Activated CD8-positive, alpha-beta memory T cell treated with anti-CD3 and anti-CD28 coated beads, Interleukin-2, amount 50 U/mL, for 24 hours (primary cell): ENCODE data around the gene HNRNPA1.
A peak's percentile ranks its signal among the peaks of the same experiment; 100 is the strongest.
"Not testable (repeated sequence)": the region's sequence is repeated elsewhere in the genome, so short reads cannot be mapped to it uniquely, and the experiment has no call there.

Experiments used
- DNase-seq: peaks from one replicate; pipeline ENCODE4 v3.0.0-alpha.2; 2020; ENCODE audit errors: extremely low read depth

HNRNPA1 gene

GRCh38 chr12:54276368-54276767 lies 4.2 kb upstream of the HNRNPA1 start:
- no peak for DNase-seq

GRCh38 chr12:54277823-54278276 lies 2.7 kb upstream of the HNRNPA1 start:
- DNase-seq = no peak

DNA sequence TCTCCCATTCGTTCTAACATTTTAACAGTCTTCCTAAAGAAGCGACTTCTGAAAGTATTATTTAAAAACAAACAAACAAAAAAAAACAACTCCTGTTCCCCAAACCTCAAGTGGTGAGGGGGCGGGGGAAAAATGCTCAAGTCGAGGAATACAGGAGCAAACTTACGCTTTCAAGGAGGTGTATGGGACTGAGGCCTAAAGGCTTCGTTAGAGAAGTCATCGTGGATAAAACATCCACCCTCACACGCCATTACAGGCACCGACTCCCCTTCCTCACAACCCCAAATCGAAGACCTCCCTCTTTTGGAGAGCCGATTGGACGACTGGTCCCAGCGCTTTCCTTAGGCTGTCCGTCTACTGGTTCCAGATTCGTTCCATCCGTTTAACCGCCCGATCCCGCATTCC lies 1.3 kb upstream of the HNRNPA1 start:
- DNase-seq = no peak

DNA sequence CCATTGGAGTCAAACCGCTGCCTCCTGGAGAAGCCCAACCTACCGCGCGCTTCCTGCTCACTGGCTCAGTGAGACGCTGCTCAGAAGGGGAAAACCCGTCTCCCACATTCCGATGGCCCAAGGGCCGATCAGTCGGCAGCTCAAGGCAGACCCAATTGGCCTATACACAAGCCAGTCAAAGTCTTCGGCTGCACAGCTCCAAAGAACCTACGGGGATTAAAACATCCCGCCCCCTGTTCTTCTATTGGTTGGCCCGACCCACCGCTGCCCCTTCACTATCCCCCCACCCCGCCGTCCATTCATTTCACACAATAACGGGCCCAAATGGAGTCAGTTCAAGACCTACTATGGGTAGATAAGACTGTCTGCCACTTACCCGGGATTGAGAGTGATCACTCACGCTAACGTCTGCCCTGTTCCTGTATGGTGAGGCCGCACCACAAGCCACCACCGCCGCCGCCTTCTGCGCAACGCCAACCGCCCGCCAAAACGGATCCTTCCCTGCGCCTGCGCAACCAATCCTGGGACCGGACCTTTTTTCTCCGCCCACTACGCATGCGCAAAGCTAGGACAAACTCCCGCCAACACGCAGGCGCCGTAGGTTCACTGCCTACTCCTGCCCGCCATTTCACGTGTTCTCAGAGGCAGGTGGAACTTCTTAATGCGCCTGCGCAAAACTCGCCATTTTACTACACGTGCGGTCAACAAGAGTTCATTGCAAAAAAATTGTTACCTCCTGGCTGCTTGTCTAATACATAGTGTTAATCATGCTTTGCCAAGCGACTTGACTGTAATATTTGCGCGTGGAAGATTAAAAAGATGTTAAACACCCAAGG lies 676 bp upstream of the HNRNPA1 start, which contains the start of gene CBX5:
CBX5 (minus strand) TSS at position 491 of the 836 bp plus-strand sequence. CDS start 22,472 bp downstream, outside the sequence.
- DNase-seq = peak; percentile 99

- DNase-seq = not testable (repeated sequence)
These were observed 724 bp downstream of the HNRNPA1 start for GRCh38 chr12:54281261-54281638.

DNA sequence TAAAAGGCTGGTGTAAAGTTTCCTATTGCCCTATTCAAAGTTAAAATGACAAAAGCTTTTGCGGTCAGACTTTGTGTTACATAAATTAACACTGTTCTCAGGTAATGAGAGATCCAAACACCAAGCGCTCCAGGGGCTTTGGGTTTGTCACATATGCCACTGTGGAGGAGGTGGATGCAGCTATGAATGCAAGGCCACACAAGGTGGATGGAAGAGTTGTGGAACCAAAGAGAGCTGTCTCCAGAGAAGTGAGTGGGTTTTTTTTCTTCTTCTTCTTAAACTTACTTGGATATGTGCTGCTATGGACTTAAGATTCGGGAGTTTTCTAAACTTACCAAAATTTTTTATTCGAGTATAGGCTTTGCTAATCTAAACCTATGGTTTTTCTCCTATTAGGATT lies 1.2 kb downstream of the HNRNPA1 start:
- not testable (repeated sequence) for DNase-seq

GRCh38 chr12:54282949-54283593 lies 2.5 kb downstream of the HNRNPA1 start:
- no peak for DNase-seq

DNA sequence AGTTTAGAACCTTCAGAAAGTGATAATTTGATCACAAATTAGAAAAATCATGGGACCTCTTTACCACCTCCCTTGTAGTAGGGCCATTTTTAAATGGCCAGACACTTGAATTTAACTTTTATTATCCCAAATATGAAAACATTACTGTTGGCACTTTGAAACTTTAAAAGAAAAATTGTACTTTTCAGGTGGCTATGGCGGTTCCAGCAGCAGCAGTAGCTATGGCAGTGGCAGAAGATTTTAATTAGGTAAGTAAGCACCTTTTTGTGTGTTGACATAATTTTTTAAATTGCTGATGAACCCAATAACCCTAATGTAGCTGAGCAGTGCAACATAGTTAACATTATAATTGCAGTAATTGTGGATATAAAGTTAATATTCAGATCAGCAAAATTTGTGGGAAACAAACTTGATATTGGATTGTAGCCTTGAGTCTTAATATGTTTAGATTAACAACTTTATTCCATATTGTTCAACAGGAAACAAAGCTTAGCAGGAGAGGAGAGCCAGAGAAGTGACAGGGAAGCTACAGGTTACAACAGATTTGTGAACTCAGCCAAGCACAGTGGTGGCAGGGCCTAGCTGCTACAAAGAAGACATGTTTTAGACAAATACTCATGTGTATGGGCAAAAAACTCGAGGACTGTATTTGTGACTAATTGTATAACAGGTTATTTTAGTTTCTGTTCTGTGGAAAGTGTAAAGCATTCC lies 3.7 kb downstream of the HNRNPA1 start:
- not testable (repeated sequence) for DNase-seq

DNA sequence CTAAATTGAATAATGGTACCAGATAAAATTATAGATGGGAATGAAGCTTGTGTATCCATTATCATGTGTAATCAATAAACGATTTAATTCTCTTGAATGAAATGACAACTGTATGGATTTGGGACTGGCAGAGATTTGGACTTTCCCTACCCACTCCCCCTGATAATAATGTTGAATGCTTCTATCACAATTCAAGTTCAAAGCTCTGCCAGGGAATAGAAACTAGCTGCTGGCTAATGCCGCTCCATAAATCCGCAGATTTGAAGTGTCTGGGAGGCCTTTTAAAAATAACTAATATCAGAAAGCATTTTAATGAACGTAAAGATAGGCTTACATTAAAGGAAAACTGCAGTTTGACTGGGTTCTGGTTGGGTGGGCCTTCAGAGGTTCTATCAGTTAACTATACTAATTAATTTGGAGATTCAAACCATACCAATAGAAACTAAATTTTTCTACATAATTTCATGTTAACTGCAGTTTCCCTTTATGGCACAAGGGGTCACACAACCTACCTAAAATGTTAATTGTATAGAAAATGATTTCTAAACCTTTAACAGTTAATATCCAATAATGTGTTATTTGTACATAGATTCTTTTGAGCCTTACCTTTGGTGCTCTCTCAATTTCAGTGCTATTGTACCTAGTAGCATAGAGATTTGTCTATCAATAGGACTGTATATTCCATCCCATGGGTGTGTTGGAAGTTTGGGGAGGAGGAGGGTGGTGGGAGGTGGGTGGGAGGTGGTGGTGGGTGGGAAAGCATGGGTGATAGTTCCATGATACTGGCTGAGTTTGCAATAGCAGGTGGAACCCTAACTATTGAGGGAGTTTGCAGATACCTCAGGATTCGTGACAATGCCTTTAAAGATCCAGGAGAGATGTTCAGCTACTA lies 4.9 kb downstream of the HNRNPA1 start:
- no peak for DNase-seq

GRCh38 chr12:54286042-54287030 lies 5.8 kb downstream of the HNRNPA1 start:
- DNase-seq = no peak

DNA sequence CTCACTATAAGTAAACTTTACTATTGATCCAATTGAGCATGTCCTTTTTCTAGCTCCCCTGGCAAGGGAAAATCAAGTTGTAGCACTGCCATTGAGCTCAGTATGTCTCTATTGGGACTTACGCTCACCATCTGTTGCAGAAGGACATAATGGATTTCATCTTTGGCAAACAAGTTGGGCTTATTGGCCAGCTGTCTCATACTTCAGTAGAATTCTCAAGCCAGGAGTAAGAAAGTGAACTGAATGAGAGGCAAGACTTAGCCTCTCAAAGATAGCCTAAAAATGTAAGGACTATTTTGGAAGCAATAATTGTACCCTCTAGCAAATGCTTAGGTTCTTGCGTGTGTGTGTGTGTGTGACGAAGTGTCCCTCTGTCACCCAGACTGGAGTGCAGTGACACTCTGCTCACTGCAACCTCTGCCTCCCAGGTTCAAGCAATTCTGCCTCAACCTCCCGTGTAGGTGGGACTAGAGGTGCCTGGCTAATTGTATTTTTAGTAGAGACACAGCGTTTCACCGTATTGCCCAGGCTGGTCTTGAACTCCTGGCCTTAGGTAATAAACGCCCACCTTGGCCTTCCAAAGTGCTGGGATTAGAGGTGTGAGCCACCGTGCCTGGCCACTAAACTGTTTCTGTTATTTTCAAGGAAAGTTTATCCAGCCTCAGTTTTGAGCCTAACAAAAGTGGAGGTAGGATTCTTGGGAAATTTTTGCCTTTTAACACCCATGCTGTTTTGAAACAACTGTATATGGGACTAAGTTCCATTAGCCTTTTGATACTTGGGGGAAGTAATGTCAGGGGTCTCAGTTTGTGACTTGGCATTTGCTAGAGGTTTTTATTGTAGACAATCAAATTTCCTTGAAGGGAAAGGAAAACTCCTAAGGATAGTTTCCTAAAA lies 7.0 kb downstream of the HNRNPA1 start:
- DNase-seq = no peak

- no peak for DNase-seq
These were observed 11.8 kb downstream of the HNRNPA1 start for GRCh38 chr12:54292083-54292930.

- DNase-seq = no peak
These were observed 12.4 kb downstream of the HNRNPA1 start for GRCh38 chr12:54292931-54293241.

DNA sequence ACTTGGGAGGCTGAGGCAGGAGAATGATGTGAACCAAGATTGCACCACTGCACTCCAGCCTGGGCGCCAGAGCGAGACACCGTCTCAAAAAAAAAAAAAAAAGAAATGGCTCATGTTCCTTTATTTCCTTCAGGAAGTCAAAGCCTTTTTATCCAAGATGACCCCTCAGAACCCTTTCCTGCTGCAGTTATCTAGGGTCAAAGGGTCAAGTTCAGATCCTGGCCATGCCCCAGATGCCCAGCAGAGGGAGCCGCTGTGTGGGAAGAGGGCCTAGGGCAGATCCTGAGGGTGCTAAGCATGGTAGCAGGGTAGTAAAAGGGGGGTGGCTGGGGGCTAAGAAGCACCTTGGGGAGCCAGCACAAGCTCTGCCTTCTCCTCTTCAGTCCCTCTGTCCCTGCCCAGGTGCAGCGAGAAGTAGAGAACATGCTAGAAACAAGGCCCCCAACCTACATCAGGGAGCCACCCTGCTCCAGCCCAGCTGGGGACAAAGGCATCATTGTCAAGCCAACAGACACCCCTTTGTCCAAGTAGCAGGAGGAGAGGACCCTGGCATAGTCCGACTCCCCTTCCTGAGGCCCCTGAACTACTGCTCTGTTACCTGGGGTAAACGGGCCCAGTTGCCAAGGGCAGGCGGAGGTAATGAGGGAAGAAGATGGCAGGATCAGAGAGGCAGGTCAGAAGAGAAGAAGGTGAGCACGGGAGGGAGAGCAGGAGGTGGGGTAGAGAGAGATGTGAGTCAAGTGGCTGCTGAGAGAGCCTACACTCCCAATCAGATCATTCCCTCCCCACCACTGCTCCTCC lies 13.8 kb downstream of the HNRNPA1 start:
- DNase-seq = no peak

- no peak for DNase-seq
These were observed 14.5 kb downstream of the HNRNPA1 start for GRCh38 chr12:54294953-54295566.

DNA sequence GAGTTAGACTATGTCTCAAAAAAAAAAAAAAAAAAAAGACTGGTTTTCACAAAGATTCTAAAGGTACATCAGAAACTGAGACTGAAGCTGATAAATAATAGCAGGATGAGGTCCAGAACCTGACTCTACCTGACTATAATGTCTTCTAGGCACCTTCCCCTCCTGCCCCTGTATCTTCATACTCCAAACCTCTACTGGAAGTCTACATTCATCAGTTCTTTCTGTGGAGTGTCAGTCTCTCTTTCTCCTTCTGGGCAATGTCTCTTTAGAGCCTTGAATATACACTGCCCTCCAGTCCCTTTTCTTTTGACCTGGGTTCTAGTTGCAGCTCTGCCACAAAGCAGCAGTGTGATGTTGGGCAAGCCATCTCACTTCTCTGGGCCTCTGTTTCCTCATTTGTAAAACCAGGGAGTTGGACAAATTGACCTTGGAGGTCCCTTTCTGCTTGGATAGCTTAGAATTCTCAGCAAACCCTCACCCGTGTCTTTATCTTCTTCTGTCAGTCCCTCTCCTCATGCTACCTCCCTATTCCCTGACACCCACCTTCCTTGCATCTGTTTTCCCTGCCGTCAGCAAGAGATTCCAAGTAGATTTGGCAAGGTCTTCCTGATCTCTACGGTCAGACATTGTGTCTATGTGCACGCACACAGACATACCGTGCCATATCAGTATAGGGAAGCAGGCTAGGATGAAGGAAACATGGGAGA lies 16.0 kb downstream of the HNRNPA1 start:
- no peak for DNase-seq
